B cell (primary cell): Measurements from ENCODE around the gene C3. TPM values are rescaled to one million over a fixed set of nuclear protein-coding genes. Genes with fewer than 3 reads are reported as not detected.
A peak's percentile ranks its signal among the peaks of the same experiment; 100 is the strongest.

Experiments used
- ATAC-seq: fragments of 200-7000 bp; cut with Tn5 transposase; one replicate; pipeline ENCODE4 v1.10.0; 2021; ENCODE audit warnings: low read depth, mild to moderate bottlenecking, moderate number of reproducible peaks, moderate library complexity
- CTCF ChIA-PET: fragments of 350-600 bp; sonication (Branson Sonifier 250); formaldehyde crosslinking; loops from one replicate; lab custom pipeline; 2021; ENCODE audit warnings: antibody characterized with exemption, inconsistent platforms; lab: Charles Lee
- POLR2A ChIA-PET: fragments of 350-600 bp; sonication (Branson Sonifier 250); formaldehyde crosslinking; loops from one replicate; lab custom pipeline; 2021; ENCODE audit warnings: antibody characterized with exemption; lab: Charles Lee
- DNase-seq: peaks from one replicate; pipeline ENCODE4 v3.0.0; 2013
- H2AFZ ChIP-seq: 2 replicates; pipeline ENCODE4 v1.6.1; 2012; ENCODE audit warnings: mild to moderate bottlenecking, low read depth, low read length; ENCODE audit not compliant: insufficient read depth, poor library complexity, severe bottlenecking
- H3K27ac ChIP-seq, 2 donors: 1 replicate in 1 of 2; 2 replicates in 1 of 2; pipeline ENCODE4 v1.5.1; 2012 to 2013; ENCODE audit warnings: low read length in 2 of 2, mild to moderate bottlenecking in 2 of 2, moderate library complexity in 1 of 2
- H3K27me3 ChIP-seq, 4 experiments: fragments of 200-600 bp in 1 of 4; sonication (generic) in 1 of 4; replicated peaks in 1 of 4; 1 replicate in 2 of 4; 2 replicates in 2 of 4; pipeline versions ENCODE4 v1.6.1 to v1.7.0; 2013 to 2016; ENCODE audit warnings: low read length in 3 of 4, mild to moderate bottlenecking in 2 of 4, mixed read lengths in 1 of 4, moderate library complexity in 1 of 4; ENCODE audit not compliant: insufficient read depth in 4 of 4, control insufficient read depth in 3 of 4; ENCODE audit errors: control extremely low read depth in 1 of 4
- H3K36me3 ChIP-seq, 2 experiments: replicated peaks in 1 of 2; 1 replicate in 1 of 2; 2 replicates in 1 of 2; pipeline versions ENCODE4 v1.6.1 to v1.7.1; 2013; ENCODE audit warnings: low read length in 1 of 2; ENCODE audit not compliant: insufficient read depth in 2 of 2, control insufficient read depth in 1 of 2; ENCODE audit errors: control extremely low read depth in 1 of 2, extremely low read depth in 1 of 2
- H3K4me1 ChIP-seq, 2 donors: fragments of 200-600 bp in 1 of 2; sonication (generic) in 1 of 2; 1 replicate in 1 of 2; 2 replicates in 1 of 2; pipeline versions ENCODE4 v1.5.1 to v1.6.1; 2013 to 2017; ENCODE audit warnings: low read length in 2 of 2; ENCODE audit not compliant: control insufficient read depth in 2 of 2, insufficient read depth in 2 of 2
- H3K4me2 ChIP-seq: replicated peaks from 2 replicates; pipeline ENCODE3; 2012; ENCODE audit warnings: mild to moderate bottlenecking, low read depth, low read length; ENCODE audit not compliant: poor library complexity, severe bottlenecking
- H3K4me3 ChIP-seq, 5 experiments: fragments of 200-600 bp in 1 of 5; sonication (generic) in 1 of 5; 1 replicate in 3 of 5; 2 replicates in 2 of 5; pipeline versions ENCODE4 v1.5.1 to v1.7.0; 2011 to 2016; ENCODE audit warnings: low read length in 4 of 5, mild to moderate bottlenecking in 4 of 5, low read depth in 2 of 5, control low read depth in 1 of 5, moderate library complexity in 1 of 5; ENCODE audit not compliant: insufficient read depth in 1 of 5; ENCODE audit errors: control extremely low read depth in 1 of 5, extremely low read depth in 1 of 5
- H3K79me2 ChIP-seq: fragments of 200-600 bp; sonication (generic); one replicate; pipeline ENCODE4 v1.6.0; 2016; ENCODE audit warnings: low read length; ENCODE audit not compliant: control insufficient read depth, insufficient read depth
- H3K9ac ChIP-seq: fragments of 200-600 bp; sonication (generic); 2 replicates; pipeline ENCODE4 v1.6.1; 2017; ENCODE audit warnings: mild to moderate bottlenecking, low read length, moderate library complexity
- H3K9me3 ChIP-seq, 3 donors: one replicate each; pipeline versions ENCODE4 v1.6.1 to v1.7.1; 2013; ENCODE audit warnings: low read length in 2 of 3; ENCODE audit not compliant: control insufficient read depth in 2 of 3, insufficient read depth in 1 of 3; ENCODE audit errors: control extremely low read depth in 1 of 3
- H4K20me1 ChIP-seq: 2 replicates; pipeline ENCODE4 v1.6.0; 2012; ENCODE audit warnings: mild to moderate bottlenecking, low read length; ENCODE audit not compliant: insufficient read depth, control insufficient read depth, poor library complexity, severe bottlenecking
- H3K27ac Mint-ChIP-seq: one replicate; pipeline ENCODE4 v1.8.0; 2021; ENCODE audit warnings: mixed read lengths
- H3K27me3 Mint-ChIP-seq: one replicate; pipeline ENCODE4 v1.8.0; 2021; ENCODE audit warnings: mixed read lengths
- H3K4me1 Mint-ChIP-seq: one replicate; pipeline ENCODE4 v1.8.0; 2021; ENCODE audit warnings: mixed read lengths
- H3K4me3 Mint-ChIP-seq: one replicate; pipeline ENCODE4 v1.8.0; 2021; ENCODE audit warnings: mixed read lengths
- H3K9me3 Mint-ChIP-seq: one replicate; pipeline ENCODE4 v1.8.0; 2022; ENCODE audit warnings: mixed read lengths; ENCODE audit not compliant: insufficient read depth
- EZH2 ChIP-seq: IDR thresholded peaks from 2 replicates; pipeline ENCODE4 v1.6.1; 2012; ENCODE audit warnings: borderline replicate concordance, low read depth, mild to moderate bottlenecking, moderate library complexity, low read length; ENCODE audit not compliant: insufficient read depth, poor library complexity, severe bottlenecking
- WGBS: methylation state at CpG from one replicate; pipeline ENCODE4 v1.1.5; 2013; ENCODE audit warnings: missing lambda C conversion rate; ENCODE audit not compliant: insufficient coverage; 5-methylcytosine and 5-hydroxymethylcytosine counted together
- intact Hi-C: fragments of 100-400 bp; cut with micrococcal nuclease; formaldehyde crosslinking; loops from one replicate; pipeline ENCODE4 v1.10.0; 2022
- polyA plus RNA-seq: library from polyadenylated mRNA; depleted of rRNA; stranded (reverse); fragments of >200 nt; gene quantifications from 2 replicates; pipeline ENCODE4 v1.2.3, GENCODE V29; 2012
- total RNA-seq, 2 donors: library from RNA; stranded (reverse); fragments of 120-200 nt in 1 of 2; gene quantifications; 1 replicate in 1 of 2; 2 replicates in 1 of 2; pipeline versions ENCODE4 v1.2.3 to v1.2.4, GENCODE V29; 2013 to 2022
- TF ChIP-seq, protein P1 (sequence below): fragments of 200-600 bp; IDR thresholded peaks from one replicate; pipeline ENCODE4 v1.8.0; 2022; ENCODE audit warnings: antibody characterized with exemption, mild to moderate bottlenecking

The C3 gene
- total and polyA plus RNA-seq, 2 donors (not counting 1 experiment from before 2014, with no cell fraction given) = 0.01 to 0.47 TPM

DNA sequence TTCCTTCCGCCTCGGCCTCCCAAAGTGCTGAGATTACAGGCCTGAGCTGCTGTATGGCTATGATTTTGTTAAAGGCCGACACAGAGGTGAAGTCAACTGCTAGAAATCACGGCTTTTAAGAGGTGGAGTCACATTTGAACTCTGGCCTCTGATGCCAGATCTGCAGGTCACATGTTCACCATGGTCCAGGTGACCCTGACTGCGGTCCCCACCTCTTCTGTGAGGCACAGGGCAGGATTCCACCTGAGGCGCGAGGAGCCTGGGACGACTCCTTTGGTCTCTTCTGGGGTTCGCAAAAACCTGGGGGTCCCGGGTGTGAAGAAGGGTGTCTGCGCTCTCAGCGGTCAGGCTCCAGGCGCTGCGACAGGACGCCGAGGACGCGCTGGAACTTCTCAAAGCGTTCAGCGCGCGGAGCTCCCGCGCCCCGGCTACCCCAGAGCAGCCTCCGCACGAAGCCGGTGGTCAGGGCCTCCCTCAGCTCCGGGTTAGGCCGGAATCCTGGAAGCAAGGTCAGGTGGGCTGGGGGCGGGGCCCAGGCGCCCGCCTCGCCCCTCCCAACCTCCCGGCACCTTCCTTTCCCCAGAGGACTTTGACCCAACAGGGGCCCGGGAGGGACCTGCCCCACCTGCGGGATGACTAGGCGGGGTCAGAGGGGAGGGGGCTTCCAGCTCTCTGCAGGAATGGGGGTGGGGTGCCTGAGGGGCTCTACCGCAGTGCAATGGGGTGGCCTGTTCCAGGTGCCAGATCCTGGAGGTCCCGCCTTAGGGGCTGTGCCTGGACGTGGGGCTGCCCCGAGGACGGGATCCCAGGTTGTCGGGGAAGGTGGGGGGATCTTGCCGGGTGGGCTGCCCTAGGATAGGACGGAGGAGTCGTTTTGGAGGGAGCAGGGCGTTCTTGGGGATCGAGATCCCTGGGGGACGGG, 32.1 kb upstream of the C3 start:
- H3K9me3 Mint-ChIP-seq = no peaks in the 10 kb centered on the region
- H2AFZ ChIP-seq = peak overlapping the region; percentile 65
- no peak for TF ChIP-seq EZH2
- TF ChIP-seq, protein P1, sequence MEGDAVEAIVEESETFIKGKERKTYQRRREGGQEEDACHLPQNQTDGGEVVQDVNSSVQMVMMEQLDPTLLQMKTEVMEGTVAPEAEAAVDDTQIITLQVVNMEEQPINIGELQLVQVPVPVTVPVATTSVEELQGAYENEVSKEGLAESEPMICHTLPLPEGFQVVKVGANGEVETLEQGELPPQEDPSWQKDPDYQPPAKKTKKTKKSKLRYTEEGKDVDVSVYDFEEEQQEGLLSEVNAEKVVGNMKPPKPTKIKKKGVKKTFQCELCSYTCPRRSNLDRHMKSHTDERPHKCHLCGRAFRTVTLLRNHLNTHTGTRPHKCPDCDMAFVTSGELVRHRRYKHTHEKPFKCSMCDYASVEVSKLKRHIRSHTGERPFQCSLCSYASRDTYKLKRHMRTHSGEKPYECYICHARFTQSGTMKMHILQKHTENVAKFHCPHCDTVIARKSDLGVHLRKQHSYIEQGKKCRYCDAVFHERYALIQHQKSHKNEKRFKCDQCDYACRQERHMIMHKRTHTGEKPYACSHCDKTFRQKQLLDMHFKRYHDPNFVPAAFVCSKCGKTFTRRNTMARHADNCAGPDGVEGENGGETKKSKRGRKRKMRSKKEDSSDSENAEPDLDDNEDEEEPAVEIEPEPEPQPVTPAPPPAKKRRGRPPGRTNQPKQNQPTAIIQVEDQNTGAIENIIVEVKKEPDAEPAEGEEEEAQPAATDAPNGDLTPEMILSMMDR = no peak
- POLR2A ChIA-PET = interaction anchor here (0.5 to 2.2 kb wide), 7 partner anchors 10 to 949 kb away, joined by 3 to 6 read pairs (median 3); partner anchors contain the start of genes FCER2, GPR108 and SH2D3A
- H3K36me3 ChIP-seq = peaks cover 0 to 33% of the 10 kb centered on the region in 2 experiments
- intact Hi-C loops = loop anchor here (1.0 to 5.0 kb wide), 8 partner anchors 14 to 380 kb away; partner anchors contain the start of genes ALKBH7, SH2D3A and VAV1
- peak overlapping the region; percentile 83 for H3K4me2 ChIP-seq
- H3K4me3 Mint-ChIP-seq = peak overlapping the region; percentile 94
- no peaks in the 10 kb centered on the region for H3K9me3 ChIP-seq
- H3K4me1 Mint-ChIP-seq = peaks cover 23% of the 10 kb centered on the region
- H3K9ac ChIP-seq = no peak overlapping the region
- DNase-seq (no peak), ATAC-seq (no peak)
- WGBS = 86% methylated on average over 46 of the region's 50 CpGs
- CTCF ChIA-PET = interaction anchor here (0.9 to 3.8 kb wide), 8 partner anchors 16 to 293 kb away, joined by 3 to 22 read pairs (median 6); partner anchors contain the start of genes GPR108, SLC25A23 and VAV1
- H4K20me1 ChIP-seq = peaks cover 25% of the 10 kb centered on the region
- peaks cover 13 to 26% of the 10 kb centered on the region in 2 donors for H3K4me1 ChIP-seq
- peak overlapping the region; percentile 96 for H3K27ac Mint-ChIP-seq
- peaks cover 15% of the 10 kb centered on the region for H3K79me2 ChIP-seq
- peak overlapping the region in 1 of 2 donors; percentile 35 for H3K27ac ChIP-seq
- no peaks in the 10 kb centered on the region for H3K27me3 Mint-ChIP-seq
- no peaks in the 10 kb centered on the region for H3K27me3 ChIP-seq
- peak overlapping the region in 3 of 5 experiments; percentile 56 to 65 (median 60) for H3K4me3 ChIP-seq
